ENCODE results near the gene OR8B12.

GRCh38 chr11:124592627-124593026 is 49.2 kb upstream of the OR8B12 start:
- TF ChIP-seq, protein P1, sequence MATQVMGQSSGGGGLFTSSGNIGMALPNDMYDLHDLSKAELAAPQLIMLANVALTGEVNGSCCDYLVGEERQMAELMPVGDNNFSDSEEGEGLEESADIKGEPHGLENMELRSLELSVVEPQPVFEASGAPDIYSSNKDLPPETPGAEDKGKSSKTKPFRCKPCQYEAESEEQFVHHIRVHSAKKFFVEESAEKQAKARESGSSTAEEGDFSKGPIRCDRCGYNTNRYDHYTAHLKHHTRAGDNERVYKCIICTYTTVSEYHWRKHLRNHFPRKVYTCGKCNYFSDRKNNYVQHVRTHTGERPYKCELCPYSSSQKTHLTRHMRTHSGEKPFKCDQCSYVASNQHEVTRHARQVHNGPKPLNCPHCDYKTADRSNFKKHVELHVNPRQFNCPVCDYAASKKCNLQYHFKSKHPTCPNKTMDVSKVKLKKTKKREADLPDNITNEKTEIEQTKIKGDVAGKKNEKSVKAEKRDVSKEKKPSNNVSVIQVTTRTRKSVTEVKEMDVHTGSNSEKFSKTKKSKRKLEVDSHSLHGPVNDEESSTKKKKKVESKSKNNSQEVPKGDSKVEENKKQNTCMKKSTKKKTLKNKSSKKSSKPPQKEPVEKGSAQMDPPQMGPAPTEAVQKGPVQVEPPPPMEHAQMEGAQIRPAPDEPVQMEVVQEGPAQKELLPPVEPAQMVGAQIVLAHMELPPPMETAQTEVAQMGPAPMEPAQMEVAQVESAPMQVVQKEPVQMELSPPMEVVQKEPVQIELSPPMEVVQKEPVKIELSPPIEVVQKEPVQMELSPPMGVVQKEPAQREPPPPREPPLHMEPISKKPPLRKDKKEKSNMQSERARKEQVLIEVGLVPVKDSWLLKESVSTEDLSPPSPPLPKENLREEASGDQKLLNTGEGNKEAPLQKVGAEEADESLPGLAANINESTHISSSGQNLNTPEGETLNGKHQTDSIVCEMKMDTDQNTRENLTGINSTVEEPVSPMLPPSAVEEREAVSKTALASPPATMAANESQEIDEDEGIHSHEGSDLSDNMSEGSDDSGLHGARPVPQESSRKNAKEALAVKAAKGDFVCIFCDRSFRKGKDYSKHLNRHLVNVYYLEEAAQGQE (IDR thresholded peaks at IDR 0.05), result no peak
- TF ChIP-seq CHD2 (IDR thresholded peaks at IDR 0.05; ENCODE audit: low read length, partially characterized antibody), result no peak
- no peak for TF ChIP-seq BHLHE40 (IDR thresholded peaks at IDR 0.05; ENCODE audit: low read depth, low read length)
- TF ChIP-seq, protein P2, sequence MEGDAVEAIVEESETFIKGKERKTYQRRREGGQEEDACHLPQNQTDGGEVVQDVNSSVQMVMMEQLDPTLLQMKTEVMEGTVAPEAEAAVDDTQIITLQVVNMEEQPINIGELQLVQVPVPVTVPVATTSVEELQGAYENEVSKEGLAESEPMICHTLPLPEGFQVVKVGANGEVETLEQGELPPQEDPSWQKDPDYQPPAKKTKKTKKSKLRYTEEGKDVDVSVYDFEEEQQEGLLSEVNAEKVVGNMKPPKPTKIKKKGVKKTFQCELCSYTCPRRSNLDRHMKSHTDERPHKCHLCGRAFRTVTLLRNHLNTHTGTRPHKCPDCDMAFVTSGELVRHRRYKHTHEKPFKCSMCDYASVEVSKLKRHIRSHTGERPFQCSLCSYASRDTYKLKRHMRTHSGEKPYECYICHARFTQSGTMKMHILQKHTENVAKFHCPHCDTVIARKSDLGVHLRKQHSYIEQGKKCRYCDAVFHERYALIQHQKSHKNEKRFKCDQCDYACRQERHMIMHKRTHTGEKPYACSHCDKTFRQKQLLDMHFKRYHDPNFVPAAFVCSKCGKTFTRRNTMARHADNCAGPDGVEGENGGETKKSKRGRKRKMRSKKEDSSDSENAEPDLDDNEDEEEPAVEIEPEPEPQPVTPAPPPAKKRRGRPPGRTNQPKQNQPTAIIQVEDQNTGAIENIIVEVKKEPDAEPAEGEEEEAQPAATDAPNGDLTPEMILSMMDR (IDR thresholded peaks at IDR 0.05), result no peak
- no peak for TF ChIP-seq MYC (IDR thresholded peaks at IDR 0.05; ENCODE audit: borderline replicate concordance, low read length)
- no peak for TF ChIP-seq RARB (CRISPR knock-in tag; IDR thresholded peaks at IDR 0.05)
- TF ChIP-seq RFX5 (IDR thresholded peaks at IDR 0.05), result no peak
- no peak for TF ChIP-seq RCOR1 (IDR thresholded peaks at IDR 0.05; ENCODE audit: low read depth, low read length)
- TF ChIP-seq POLR2A (IDR thresholded peaks at IDR 0.05; ENCODE audit: low read length), result no peak
- TF ChIP-seq, protein P3, sequence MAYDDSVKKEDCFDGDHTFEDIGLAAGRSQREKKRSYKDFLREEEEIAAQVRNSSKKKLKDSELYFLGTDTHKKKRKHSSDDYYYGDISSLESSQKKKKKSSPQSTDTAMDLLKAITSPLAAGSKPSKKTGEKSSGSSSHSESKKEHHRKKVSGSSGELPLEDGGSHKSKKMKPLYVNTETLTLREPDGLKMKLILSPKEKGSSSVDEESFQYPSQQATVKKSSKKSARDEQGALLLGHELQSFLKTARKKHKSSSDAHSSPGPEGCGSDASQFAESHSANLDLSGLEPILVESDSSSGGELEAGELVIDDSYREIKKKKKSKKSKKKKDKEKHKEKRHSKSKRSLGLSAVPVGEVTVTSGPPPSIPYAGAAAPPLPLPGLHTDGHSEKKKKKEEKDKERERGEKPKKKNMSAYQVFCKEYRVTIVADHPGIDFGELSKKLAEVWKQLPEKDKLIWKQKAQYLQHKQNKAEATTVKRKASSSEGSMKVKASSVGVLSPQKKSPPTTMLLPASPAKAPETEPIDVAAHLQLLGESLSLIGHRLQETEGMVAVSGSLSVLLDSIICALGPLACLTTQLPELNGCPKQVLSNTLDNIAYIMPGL (CRISPR knock-in tag; IDR thresholded peaks at IDR 0.05; ENCODE audit: borderline replicate concordance), result no peak
- TF ChIP-seq PHF8 (IDR thresholded peaks at IDR 0.05; ENCODE audit: borderline replicate concordance, low read depth), result no peak

Data from A549 (cell line).